ENCODE data around the gene SIM2. TPM values are rescaled to one million over a fixed set of nuclear protein-coding genes. Genes with fewer than 3 reads are reported as not detected.

Gene SIM2
- total RNA-seq, 1 donor from 2014 or later = not detected

DNA sequence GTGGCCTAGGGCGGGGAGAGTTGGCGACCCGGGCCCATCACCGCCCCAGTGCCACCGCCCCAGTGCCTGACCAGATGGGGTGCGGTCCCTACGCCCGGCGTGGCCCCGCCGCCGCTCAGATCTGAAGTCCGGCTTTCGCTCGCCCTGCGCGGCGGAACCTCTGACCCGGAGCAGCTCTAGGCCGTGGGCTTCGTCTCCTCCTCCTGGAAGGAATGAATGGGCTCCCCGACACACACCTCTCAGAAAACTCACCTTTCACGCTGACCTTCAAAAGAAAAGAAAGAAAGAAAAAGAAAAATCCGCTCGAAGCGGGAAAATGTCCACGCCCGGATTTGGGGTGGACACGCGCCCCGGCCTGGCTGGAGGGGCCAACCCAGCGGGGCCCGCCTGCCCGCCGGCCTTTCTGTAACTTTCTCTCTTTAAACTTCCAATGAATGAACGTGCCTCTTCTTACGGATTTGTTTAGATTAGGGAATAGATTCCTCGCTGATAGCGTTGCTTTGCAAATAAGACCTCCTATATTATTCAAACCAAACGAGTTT is 5.4 kb upstream of the SIM2 start:
- H3K27me3 ChIP-seq = peaks cover 51% of the 10 kb centered on the region
- TF ChIP-seq CTCF (IDR thresholded peaks at IDR 0.05) (no peak), POLR2AphosphoS5 (IDR thresholded peaks at IDR 0.05; ENCODE audit: insufficient read depth in 1 of 2, low read depth in 1 of 2) (no peak), POLR2A (IDR thresholded peaks at IDR 0.05) (no peak)
- no peak overlapping the region for H3K27ac ChIP-seq
- H3K9me3 ChIP-seq = no peaks in the 10 kb centered on the region
- no peak overlapping the region for H3K4me3 ChIP-seq
- H3K4me1 ChIP-seq = peaks cover 19% of the 10 kb centered on the region
- H3K36me3 ChIP-seq = no peaks in the 10 kb centered on the region
- DNase-seq (ENCODE audit: extremely low spot score in 2 of 2) = no peak
- intact Hi-C loops (cut with DNase I) = no loop called here

DNA sequence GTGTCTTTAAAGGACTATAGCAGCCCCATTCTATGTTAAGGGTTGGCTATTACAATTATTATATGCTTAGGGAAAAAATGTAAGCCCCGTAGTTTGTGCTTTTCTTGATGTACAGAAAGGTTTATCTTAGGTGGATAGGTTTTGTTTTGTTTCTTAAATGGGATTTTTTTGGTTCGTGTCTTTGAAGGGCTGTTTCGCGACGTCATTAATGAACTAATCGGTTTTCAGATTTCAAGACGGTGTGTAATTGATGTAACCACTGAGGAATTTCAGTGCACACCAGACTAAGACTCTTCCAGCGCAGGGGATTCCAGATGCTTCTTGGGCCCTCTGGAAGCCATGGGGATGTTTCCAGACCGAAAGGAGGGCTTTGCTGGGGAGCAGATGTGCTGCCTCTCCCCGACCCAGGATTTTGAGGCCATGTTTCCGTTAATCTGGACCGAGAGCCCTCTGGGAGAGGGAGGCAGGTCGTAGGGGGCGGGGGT is 4.8 kb upstream of the SIM2 start:
- TF ChIP-seq POLR2A (IDR thresholded peaks at IDR 0.05) = no peak
- Histone ChIP-seq H3K27ac (no peak overlapping the region), H3K27me3 (peaks cover 56% of the 10 kb centered on the region), H3K4me3 (no peak overlapping the region), H3K9me3 (no peaks in the 10 kb centered on the region), H3K4me1 (peaks cover 24% of the 10 kb centered on the region), H3K36me3 (no peaks in the 10 kb centered on the region)
- no peak for DNase-seq (ENCODE audit: extremely low spot score in 2 of 2)
- intact Hi-C loops (cut with DNase I) = no loop called here

DNA sequence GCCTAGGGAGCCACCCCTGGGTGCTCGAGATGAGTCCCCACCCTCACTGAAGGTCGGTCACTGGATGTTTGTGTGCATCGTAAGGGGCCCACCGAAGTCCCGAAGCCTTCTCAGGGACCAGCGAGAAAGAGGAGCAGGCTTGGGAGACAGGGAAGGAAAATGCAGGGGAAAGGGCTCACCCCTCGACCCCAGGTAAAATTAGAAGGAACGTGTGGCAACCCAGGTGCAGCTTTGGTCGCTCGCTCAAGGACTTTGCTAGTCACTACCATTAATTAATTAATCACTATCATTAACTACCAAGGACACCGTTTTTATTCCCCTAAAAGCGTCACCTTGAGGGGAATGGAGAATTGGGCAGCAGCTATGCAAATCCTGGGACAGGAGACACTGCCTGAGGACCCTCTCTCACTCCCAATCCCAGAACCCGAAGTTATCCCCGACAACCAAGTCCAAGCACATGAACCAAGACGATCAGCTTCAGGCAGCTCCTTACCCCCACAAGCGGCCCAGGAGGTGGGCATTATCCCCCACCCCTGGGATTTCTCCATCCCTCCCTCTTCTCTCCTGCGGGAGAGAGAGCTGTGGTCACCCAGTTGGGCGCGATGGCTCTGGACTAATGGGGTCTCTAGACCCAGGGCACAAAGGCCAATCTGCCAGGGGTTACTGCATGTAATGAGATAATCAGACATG is 4.2 kb upstream of the SIM2 start:
- Histone ChIP-seq H3K9me3 (no peaks in the 10 kb centered on the region), H3K36me3 (no peaks in the 10 kb centered on the region), H3K4me3 (no peak overlapping the region), H3K27ac (no peak overlapping the region), H3K4me1 (peaks cover 31% of the 10 kb centered on the region), H3K27me3 (peaks cover 62% of the 10 kb centered on the region)
- TF ChIP-seq POLR2AphosphoS5 (IDR thresholded peaks at IDR 0.05; ENCODE audit: insufficient read depth in 1 of 2, low read depth in 1 of 2) (no peak), CTCF (IDR thresholded peaks at IDR 0.05) (no peak), POLR2A (IDR thresholded peaks at IDR 0.05) (no peak)
- DNase-seq (ENCODE audit: extremely low spot score in 2 of 2) = no peak
- intact Hi-C loops (cut with DNase I) = no loop called here

- H3K4me3 ChIP-seq = no peak overlapping the region
- no peak for DNase-seq (ENCODE audit: extremely low spot score in 2 of 2)
- peaks cover 64% of the 10 kb centered on the region for H3K27me3 ChIP-seq
- intact Hi-C loops (cut with DNase I) = no loop called here
- H3K27ac ChIP-seq = no peak overlapping the region
- no peaks in the 10 kb centered on the region for H3K9me3 ChIP-seq
- no peaks in the 10 kb centered on the region for H3K36me3 ChIP-seq
- H3K4me1 ChIP-seq = peaks cover 36% of the 10 kb centered on the region
- no peak for TF ChIP-seq CTCF (IDR thresholded peaks at IDR 0.05)
- no peak for TF ChIP-seq POLR2AphosphoS5 (IDR thresholded peaks at IDR 0.05; ENCODE audit: insufficient read depth in 1 of 2, low read depth in 1 of 2)
- TF ChIP-seq POLR2A (IDR thresholded peaks at IDR 0.05) = no peak
Measured at GRCh38 chr21:36695283-36695634, 3.7 kb upstream of the SIM2 start.

DNA sequence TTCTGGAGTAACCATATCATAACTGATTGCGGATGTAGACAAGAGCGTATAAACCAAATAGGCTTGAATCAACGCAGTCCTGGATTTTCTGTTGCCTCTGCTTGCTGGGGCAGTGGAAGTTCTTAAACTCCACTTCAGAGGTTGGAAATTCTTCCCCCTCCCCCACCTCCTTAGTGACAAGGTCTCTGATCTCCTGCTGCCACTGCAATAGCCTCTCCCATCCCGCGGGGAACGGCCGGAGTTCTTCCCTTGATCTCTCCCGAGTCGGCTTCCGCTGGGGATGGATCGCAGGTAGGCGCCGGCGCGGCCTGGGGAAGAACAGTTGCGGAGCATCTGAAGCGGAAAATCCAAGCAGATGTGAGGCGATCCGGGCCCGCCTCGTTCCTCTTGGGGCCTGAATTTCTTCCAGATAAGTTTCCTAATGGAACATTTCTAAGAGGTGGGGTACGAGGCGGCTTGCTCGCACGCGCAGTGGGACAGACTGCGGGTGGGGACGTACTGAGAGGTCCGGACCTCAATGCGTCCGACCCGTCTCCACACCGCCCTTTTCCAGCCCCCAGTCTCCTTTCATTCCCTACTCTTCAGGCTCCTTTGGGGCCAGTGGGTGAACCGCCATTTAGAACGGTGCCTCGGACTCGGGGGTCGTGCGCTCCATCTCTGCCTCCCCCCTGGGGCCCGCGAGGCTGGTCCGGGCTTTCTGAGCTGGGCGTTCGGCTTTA is 3.1 kb upstream of the SIM2 start:
- Histone ChIP-seq H3K27ac (no peak overlapping the region), H3K36me3 (no peaks in the 10 kb centered on the region), H3K9me3 (no peaks in the 10 kb centered on the region), H3K4me1 (peaks cover 42% of the 10 kb centered on the region), H3K27me3 (peaks cover 64% of the 10 kb centered on the region), H3K4me3 (no peak overlapping the region)
- peak in 1 of 2 donors; percentile 62 for DNase-seq (ENCODE audit: extremely low spot score in 2 of 2)
- TF ChIP-seq CTCF (IDR thresholded peaks at IDR 0.05) = no peak
- TF ChIP-seq POLR2A (IDR thresholded peaks at IDR 0.05) = no peak
- no peak for TF ChIP-seq POLR2AphosphoS5 (IDR thresholded peaks at IDR 0.05; ENCODE audit: insufficient read depth in 1 of 2, low read depth in 1 of 2)
- intact Hi-C loops (cut with DNase I) = no loop called here
